HG03135 (cell line): Measurements from ENCODE around the gene TMEM258.

Experiments
- ATAC-seq: cut with Tn5 transposase; IDR thresholded peaks from one replicate; pipeline ENCODE4 v1.9.1; 2021; ENCODE audit warnings: mild to moderate bottlenecking, moderate library complexity; ENCODE audit not compliant: unreplicated experiment

The TMEM258 gene

DNA sequence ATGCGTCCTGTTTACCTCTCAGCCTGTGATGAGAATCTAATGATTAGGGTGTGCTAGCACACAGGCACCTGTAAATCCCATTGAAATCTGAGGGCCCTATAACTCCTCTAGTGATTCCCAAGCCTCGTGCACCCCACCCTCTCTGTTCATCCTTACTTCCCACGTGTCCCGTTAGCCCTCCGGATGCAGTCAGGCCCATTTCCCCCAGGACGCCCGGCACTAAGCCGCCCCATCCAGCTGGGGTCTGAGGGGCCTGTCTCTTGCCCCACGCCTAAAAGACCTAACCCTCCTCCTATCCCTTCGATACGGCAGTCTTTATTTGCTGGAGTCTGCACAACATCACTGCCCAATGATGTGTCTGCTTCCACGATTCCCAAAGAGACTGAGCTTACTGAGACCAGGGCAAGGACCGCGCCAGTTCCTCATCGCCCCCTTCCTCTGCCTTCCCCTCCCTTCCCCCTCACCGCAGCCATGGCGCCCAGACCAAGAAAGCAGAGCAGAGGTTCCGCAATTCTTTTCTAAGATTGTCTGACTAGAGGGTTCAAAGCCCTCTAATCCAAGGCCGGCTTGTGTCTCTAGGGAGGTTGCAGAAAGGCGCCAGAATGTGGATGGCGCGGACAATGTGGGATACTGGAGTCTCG, 34.7 kb upstream of the TMEM258 start:
- peak; percentile 1 for ATAC-seq

DNA sequence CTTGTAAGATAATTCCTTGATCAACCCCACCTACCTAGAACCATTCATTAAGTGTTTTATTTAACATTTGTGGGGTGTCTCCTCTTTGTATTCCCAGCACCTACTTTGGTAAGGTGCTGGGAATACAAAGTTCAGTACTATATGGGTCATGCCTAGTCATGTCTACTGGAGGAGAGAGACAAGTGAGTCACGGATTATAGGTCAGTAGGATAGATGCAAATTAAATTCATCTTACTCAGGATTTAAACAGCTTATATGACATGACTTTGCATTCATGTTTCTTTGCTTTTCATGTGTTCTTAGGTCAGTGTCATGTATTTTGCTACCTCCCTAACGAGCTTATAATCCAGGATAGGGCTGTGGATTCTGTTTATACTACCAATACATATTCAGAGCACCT, 27.8 kb upstream of the TMEM258 start:
- ATAC-seq, result no peak

DNA sequence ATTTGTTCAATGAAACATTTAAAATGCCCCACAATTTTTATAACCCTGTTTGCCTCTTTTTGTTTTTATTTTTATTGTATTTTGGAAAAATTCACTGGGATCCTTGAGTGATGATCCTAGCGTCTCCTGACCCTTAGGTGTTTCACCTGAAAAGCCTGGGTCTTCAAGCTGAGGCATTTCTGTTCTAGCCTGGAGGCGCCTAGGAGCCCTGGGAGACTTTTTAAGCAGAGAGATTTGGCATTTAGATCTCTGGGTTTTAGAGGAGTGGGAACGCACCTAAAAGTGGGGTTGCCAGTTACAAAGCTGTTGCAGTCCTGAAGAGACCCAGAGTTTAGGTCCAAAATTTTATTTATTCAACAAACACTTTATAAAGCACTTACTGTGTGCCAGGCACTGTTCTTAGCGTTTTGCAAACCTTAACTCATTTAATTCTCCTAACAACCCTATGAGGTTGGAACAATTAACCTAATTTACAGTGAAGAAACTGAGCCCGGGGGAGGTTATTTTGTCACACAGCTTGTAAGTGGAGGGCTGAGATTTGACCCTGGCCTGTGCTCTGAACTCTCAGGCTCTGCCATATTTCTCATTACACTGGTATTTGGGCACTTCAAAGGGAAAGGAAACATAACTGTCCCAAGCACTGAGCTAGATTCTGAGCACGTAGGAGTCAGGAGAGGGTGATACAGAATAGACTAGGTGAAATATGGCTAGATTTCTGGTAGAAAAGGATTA, 25.2 kb upstream of the TMEM258 start:
- ATAC-seq, result no peak

DNA sequence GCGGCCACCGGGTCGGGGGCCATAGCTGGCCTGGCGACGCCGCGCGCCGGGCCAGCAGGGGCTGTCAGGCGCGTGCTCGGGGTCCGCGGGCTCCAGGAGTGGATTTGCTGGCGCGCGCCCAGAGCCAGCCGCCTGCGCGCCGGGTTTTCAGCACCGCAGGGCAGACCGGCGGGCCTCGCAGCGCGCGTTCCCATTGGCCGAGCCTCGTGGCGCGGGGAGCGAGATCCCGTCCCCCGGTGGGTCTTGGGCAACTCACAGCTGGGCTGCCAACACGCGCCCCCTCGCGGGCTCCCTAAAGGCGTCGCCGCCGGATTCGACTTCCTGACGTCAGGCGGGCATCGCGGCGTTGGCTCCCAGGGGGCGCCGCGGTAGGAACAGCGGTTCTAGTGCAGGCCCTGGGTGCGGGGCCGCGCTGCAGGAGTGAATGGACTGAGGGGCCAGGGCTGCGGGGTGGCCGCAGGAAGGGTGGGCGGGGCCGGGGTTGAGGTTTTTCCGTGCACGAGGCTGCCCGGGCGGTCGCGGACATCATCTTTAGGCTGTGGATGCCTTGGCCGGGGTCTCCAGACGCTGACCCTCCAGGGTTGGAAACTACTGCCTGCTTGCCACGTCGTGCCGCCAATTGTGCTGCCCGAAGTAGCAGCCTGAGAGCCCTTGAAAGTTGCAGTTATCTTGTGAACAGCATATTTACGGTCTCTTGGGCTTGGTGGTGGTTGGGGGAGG, 24.5 kb upstream of the TMEM258 start, which contains the start of gene FADS1:
FADS1 (minus strand) TSS at position 268 of the 720 bp plus-strand sequence; CDS start at position 194, 74 bp downstream.
- peak; percentile 38 for ATAC-seq

DNA sequence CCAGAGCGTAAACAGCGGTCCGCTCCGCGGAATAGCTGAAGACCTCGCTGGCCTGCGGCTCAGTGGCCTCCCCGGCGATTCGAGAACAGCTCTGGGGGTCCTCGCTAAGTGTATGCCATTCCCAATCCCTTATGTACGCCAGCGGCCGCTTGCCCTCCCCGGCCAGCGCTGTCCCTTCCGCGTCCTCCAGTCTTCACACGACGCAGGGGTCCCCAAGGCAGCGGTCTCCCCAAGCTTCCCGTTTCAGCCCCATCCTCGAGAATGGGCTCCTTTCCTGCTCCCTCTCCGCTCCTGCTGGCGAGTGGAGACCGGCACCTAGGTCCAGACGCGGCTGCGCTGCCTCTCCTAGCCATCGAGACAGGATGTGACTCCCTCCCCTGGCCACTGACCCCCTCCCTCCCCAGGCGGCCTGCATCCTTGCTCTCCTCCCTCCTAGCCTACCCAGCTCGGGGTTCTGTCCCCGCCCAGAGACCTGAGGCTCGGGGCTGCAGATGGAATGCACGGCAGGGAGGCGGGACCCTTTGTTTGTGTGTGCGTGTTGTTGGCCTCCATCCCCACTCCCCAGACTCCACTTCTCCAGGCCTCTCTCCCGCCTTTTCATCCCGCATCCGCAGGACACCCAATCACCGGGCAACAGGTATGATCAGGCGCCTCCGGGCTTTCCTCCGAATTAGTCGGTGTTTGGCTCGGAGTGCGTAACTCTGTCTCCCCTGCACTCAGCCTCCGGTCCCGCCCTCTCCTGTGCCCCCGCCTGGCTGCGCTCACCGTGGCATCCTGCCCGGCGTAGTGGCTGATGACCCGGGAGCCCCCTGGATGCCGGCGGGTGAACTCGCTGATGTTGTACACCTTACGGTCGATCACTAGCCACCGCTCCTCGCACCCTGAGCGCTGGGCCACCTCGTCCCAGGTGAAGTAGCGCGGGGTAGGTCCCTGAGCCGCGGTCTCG, 23.7 kb upstream of the TMEM258 start:
- ATAC-seq, result peak; percentile 35

DNA sequence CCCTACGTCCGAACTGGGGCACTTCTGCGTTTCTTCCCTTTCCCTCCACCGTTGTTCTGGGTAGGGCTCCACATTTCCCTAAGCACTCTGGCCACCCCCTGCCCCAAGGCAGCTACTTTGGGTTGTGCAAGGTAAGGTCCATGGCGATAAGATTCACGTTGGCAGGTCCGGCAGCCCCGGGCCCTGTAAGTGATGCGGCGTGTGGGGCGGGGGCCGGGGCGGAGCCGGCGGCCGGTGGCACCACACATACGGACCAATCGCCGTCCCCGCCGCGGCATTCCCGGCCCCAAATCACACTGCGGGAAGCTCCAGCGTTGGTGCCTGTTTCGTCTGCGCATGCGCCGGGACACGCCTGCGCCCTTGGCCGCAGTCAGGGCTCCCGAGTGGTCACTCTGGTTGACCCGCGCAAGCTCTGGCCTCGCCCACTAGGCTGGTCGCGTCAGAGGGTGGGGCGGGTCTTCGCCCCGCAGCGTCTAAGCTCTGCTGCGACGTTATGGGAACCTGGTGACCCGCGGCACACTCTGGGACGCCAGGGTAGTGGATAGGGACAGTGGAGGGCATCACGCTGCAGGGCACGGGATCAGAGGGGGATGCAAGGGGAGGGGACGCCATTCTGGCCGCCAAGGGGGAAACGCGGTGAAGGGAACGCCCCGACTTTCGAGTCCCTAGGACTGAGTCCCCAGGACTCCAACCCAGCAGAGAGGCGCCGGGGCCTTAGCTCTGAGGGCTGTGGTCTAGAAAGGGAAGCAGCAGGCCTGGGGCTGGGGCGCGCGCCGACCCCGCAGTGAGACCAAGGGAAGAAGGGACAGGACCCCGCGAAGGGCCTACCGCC, 22.8 kb upstream of the TMEM258 start:
- ATAC-seq, result peak; percentile 46

DNA sequence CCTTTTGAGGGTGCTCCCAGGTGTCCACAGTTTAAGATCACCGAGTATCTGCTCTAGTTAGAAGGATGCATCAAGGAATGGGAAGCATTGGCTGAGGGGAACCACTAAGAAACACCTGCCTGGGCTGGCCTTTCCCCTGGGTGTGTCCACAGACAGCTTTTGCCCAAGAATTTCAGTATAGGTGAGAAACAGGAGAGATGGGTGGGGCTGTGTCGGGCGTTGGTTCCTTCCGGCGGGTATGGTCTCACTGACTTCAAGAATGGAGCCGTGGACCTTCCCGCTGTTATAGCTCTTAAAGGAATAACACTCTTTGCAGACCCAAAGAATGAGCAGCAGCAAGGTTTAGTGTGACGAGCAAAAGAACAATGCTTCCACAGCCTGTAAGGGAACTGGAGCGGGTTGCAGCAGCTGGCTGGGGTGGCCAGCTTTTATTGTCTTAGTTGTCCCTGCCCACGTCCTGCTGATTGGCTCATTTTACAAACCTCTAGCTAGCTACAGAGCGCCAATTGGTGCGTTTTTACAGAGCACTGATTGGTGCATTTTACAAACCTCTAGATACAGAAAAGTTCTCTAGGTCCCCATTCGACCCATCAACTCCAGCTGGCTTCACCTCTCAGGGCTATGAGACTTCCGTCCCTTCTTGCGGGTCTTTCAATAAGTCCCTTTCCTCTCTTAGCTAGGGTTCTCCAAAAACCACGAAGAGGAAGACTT, 22.0 kb upstream of the TMEM258 start:
- ATAC-seq, result no peak

DNA sequence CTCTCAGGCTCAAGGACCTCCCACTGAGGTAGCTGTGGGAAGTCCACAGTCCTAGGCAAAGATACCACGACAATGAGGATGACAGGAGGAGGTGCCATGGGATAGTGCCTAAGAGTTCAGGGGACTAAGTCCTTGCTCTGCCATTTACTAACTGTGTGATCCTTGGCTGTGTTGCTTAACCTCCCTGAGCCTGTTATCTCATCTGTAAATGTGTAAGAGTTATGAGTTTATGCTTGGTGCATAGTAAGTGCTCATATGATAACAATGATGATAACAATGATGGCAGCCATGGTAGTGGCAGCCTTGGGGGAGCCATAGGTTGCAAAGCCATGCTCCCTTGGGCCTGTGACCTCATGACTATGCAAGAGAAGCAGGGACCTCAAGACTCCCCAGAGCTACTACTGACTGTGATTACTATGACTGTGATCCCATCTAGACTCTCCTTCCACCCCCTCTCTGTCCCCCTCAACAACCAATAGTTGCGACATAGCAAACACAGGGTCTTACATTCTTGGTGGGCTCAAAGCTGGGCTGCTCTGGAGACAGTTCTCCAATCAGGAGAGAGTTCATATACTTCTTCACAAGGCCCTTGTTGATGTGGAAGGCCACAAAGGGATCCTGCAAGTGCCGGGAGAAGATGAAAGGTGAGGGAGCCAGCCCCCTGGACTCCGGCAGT, 20.5 kb upstream of the TMEM258 start:
- no peak for ATAC-seq

DNA sequence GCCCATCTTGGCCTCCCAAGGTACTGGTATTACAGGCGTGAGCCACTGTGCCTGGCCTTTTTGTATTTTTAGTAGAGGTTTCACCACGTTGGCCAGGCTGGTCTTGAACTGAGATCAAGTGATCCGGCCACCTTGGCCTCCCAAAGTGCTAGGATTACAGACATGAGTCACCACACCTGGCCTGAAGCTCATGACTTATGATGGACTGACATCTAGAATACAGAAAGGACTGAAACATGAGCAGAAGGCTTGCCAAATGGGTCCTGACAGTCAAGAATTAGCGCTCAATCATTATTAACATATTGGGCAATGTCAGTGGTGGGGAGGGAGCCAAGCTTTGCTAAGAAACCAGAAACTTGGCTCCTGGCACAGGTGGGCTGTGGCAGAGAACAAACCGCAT, 19.4 kb upstream of the TMEM258 start:
- no peak for ATAC-seq

DNA sequence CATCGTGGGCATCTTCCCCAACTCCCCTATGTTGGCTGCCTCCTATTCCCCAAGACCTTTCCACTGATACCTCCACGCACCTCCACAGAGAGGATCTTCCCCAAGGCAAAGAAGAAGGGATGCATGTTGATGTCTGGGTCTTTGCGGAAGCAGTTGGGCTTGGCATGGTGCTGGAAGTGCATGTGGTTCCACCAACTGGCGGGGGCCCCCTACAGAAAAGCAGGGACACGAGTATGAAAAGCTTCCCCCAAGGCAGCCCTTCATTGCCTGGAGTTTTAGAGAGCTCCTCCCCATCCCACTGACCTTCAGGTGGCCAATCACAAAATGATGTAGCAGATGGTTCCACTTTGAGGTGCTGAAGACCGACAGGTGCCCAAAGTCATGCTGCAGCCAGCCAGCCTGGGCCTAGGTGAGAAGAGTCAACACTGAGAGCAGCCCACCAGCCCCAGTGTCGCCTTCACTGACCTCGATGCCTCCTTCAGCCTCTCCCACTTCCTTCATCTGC, 18.3 kb upstream of the TMEM258 start:
- ATAC-seq, result no peak

DNA sequence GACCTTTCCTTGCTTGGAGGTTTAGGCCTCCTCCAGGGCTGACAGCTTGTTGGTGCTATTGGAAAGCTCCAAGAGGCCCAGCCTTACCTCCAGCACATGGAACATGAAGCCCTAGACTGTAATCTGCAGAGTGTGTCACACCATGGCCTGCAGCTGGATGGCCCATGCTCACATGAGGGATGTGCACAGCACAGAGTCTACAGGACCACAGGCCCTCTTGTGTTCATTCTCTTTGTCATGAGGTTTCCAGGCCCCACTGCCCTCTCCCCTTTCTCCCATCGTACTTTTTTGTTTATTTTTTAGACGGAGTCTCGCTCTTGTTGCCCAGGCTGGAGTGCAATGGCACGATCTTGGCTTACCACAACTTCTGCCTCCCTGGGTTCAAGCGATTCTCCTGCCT, 14.4 kb upstream of the TMEM258 start:
- no peak for ATAC-seq

DNA sequence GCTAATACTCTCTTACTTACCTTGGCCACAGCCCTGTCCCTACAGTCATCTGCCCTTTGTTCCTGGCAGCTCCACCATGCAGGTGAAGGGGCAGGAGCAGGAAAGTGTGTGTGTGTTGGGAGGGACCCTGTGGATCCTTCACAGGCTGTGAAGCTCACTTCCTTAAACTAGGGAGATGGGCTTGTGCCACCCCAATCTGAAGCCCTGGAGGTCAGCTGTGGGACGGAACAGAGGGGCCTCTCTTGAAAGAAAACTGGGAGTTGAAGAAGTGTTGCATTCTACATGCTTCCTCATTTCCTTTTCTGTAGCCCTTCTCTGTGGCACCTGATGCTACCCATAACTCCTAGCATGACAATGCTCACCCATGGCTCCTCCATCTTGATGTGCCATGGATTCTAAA, 12.7 kb upstream of the TMEM258 start:
- ATAC-seq, result no peak

DNA sequence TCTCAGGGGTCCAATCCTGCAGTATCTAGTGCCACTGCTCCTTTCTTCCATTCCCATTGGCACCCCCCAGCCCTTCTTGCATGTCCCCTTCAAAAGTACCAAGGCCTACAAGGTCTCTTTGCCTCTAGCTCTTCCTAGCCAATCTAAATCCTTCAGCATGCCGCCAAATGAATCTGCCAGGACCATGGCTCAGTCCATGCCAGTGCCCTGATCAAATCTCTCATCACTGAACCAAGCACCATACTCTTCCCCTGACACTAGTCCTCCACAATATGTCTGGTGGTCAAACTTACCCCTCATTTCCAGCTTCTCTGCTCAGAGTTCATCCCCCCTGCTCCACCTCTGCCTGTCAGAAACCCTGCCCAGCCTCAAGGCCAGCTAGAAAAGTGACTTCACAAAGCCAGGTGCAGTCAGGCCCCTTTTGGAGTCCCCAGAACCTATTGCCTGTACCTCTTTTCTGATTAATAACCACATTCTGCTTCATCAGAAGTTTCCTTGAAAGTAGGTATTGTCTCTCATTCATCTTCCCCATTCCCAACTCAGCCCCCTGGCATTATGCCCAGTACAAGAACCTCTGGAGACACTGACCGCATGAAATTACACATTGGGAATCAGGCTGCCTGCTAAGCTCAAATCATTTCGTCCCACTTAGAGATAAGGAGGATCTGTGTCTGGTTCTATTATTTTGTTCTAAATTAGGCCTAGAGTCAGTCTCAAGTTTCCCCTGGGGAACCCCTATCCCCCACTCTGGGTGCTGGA, 11.7 kb upstream of the TMEM258 start:
- no peak for ATAC-seq

DNA sequence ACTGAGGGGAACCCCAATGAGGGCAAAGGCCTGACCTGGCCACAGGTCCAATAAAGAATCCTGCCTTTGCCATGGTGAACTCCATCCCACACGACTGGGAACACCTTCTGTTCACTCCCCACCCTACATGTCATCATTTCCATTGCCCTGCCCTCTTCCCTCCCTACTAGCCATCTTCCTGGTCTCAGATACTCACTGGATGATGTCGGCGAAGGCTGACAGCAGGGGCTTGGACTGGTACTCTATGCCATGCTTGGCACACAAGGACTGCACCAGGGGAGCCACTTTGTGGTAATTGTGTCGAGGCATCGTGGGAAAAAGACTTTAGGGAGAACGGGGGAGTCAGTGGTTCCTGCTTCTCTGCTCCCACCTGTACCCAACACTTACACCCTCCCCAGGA, 10.2 kb upstream of the TMEM258 start:
- ATAC-seq, result no peak

DNA sequence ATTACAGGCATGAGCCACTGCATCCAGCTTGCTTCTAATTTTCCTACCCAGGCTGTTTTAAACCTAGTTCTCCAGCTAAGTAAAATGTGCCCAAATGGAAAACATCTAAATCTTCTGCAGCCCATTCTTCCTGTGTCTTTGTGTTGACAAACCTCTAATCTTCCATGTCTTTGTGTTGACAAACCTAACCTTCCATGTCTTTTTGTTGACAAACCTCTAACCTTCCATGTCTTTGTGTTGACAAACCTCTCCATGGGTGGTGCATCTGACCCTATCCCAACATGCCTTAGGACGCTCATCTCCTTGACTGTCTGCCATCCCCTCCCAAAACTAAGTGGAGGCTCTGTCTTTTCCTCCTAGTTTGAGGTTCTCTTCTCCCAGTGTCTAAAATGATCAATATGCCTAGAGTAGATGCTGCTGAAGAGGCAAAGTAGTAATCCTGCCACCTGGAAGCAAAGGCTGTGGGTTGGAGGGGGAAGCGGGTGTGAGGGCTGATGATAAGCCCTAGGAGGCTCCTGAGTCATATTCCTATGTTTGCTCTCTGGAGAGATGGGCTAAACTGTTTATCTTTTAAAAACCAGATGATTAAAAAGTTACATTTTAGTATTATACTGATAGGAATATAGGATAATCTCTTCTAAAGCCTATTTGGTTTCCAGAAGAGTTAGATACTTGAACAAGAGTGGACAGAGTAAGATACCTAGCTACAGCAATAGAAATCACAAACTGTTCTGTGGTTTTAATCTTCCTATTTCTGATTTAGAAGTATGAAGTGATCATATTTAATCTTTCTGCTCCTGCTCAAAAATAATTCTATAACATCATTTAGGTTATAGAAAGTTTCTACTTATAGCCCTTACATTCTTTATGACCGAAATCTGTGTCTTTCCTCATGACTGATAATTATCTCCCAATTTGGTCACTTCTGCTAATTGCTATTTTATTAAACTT, 8.2 kb upstream of the TMEM258 start:
- no peak for ATAC-seq

DNA sequence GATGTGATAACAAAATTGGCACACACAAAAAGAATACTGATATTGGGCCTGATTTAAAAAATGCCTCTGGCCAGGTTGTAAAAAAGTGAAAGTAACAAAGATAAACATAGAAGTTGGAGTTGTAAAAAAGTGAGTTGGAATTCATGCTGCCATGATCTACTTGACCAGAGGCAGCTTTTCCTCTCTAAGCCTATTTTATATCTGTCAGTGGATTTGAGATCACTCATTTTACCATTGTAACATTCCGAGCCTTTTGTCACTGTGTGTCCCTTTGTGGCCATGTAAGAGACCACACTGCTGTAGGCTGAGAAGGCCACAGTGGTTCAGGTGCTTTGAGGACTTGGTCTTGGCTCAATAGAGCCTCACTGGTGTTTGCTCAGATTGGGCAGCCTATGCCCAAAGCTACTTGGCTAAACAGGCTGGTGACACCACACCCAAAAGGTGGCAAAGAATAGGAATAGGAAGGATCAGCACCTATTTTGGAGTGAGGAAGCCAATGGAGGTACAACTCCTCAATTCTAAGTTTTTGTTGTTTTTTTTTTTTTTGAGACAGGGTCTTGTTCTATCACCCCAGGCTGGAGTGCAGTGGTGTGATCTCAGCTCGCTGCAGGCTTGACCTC, 7.4 kb upstream of the TMEM258 start:
- ATAC-seq, result no peak
